K562 (cell line): ENCODE measurements around the gene BAIAP2. TPM values are rescaled to one million over a fixed set of nuclear protein-coding genes. Genes with fewer than 3 reads are reported as not detected.

Source experiments
- ATAC-seq: fragments of 200-7000 bp; cut with Tn5 transposase; 3 replicates; pipeline ENCODE4 v1.9.1; 2020; ENCODE audit warnings: moderate library complexity
- BruUV-seq: library from RNA; stranded (reverse); fragments of 400-500 nt; replicated peaks from 2 replicates; lab custom pipeline; 2021; lab: Mats Ljungman, UMichigan
- CTCF ChIA-PET: fragments of 300-600 bp; formaldehyde crosslinking; extraction: SDS; loops from one replicate; lab custom pipeline; 2021; ENCODE audit warnings: low intra/inter-chr PET ratio; lab: Yijun Ruan, JAX
- POLR2A ChIA-PET: fragments of 300-600, 350-650 bp; sonication (Branson Sonifier 250); formaldehyde crosslinking; extraction: SDS; loops from one replicate; lab custom pipeline; 2021; ENCODE audit warnings: antibody characterized with exemption, inconsistent platforms; lab: Yijun Ruan, JAX
- DNase-seq, 4 experiments: peaks; one replicate each; pipeline versions ENCODE4 v3.0.0 to v3.0.0-alpha.2; 2011 to 2018; ENCODE audit warnings: low spot score in 3 of 4, mixed read lengths in 3 of 4; ENCODE audit errors: extremely low read depth in 1 of 4
- FAIRE-seq: peaks from 2 replicates; lab custom pipeline; 2011; peaks lifted over from hg19 to GRCh38; lab: Jason Lieb, UNC
- H2AFZ ChIP-seq: 2 replicates; pipeline ENCODE4 v1.6.0; 2011; ENCODE audit warnings: low read depth, low read length, control low read depth, inconsistent platforms
- H3K27ac ChIP-seq: fragments of 200-600 bp; 3 replicates; pipeline ENCODE4 v1.8.0; 2011; ENCODE audit warnings: low read depth, mild to moderate bottlenecking, control low read depth, inconsistent platforms, low read length, moderate library complexity, mixed read lengths; ENCODE audit errors: extremely low read depth
- H3K27me3 ChIP-seq, 2 experiments: fragments of 300-600 bp in 1 of 2; 2 replicates in 1 of 2; 3 replicates in 1 of 2; pipeline versions ENCODE4 v1.6.0 to v1.8.0; 2011; ENCODE audit warnings: inconsistent platforms in 2 of 2, low read length in 2 of 2, mild to moderate bottlenecking in 1 of 2, mixed read lengths in 1 of 2, moderate library complexity in 1 of 2; ENCODE audit not compliant: control insufficient read depth in 2 of 2, insufficient read depth in 2 of 2
- H3K36me3 ChIP-seq: fragments of 300-600 bp; 3 replicates; pipeline ENCODE4 v1.8.0; 2011; ENCODE audit warnings: mild to moderate bottlenecking, low read length, inconsistent platforms; ENCODE audit not compliant: control insufficient read depth, insufficient read depth
- H3K4me1 ChIP-seq, 2 experiments: fragments of 200-600 bp in 1 of 2; replicated peaks in 1 of 2; 2 replicates in 1 of 2; 3 replicates in 1 of 2; pipeline versions ENCODE4 v1.5.1 to v1.8.0; 2011; ENCODE audit warnings: inconsistent platforms in 2 of 2, low read length in 2 of 2, mild to moderate bottlenecking in 1 of 2, mixed read lengths in 1 of 2, moderate library complexity in 1 of 2; ENCODE audit not compliant: control insufficient read depth in 2 of 2, insufficient read depth in 2 of 2
- H3K4me2 ChIP-seq: 2 replicates; pipeline ENCODE4 v1.6.1; 2011; ENCODE audit warnings: low read length, control low read depth, inconsistent platforms, mixed read lengths; ENCODE audit not compliant: insufficient read depth
- H3K4me3 ChIP-seq: fragments of 200-600 bp; sonication (generic), shearing (Covaris generic); 2 replicates; pipeline ENCODE4 v1.5.1; 2016; ENCODE audit warnings: control low read depth, inconsistent platforms
- H3K79me2 ChIP-seq: fragments of 200-600 bp; 3 replicates; pipeline ENCODE4 v1.8.0; 2011; ENCODE audit warnings: low read length, inconsistent platforms; ENCODE audit not compliant: control insufficient read depth, insufficient read depth
- H3K9ac ChIP-seq, 2 experiments: 2 replicates each; pipeline versions ENCODE4 v1.6.0 to v1.6.1; 2011; ENCODE audit warnings: low read depth in 2 of 2, low read length in 2 of 2, control low read depth in 1 of 2, inconsistent platforms in 1 of 2, mild to moderate bottlenecking in 1 of 2, mixed read lengths in 1 of 2; ENCODE audit not compliant: insufficient read depth in 1 of 2
- H3K9me1 ChIP-seq: one replicate; pipeline ENCODE4 v1.6.0; 2011; ENCODE audit warnings: inconsistent platforms, mild to moderate bottlenecking, low read length, moderate library complexity; ENCODE audit not compliant: control insufficient read depth, insufficient read depth
- H3K9me3 ChIP-seq: replicated peaks from 2 replicates; pipeline ENCODE4 v1.5.1; 2011; ENCODE audit warnings: low read depth, low read length, inconsistent platforms; ENCODE audit not compliant: control insufficient read depth, insufficient read depth
- H4K20me1 ChIP-seq: replicated peaks from 2 replicates; pipeline ENCODE4 v1.6.1; 2011; ENCODE audit warnings: low read length, inconsistent platforms, mixed read lengths; ENCODE audit not compliant: control insufficient read depth, insufficient read depth
- ATF2 ChIP-seq: sonication (generic); formaldehyde crosslinking; IDR thresholded peaks from 2 replicates; pipeline ENCODE4 v1.8.1; 2022; ENCODE audit warnings: missing genetic modification reagents
- CBFA2T3 ChIP-seq: fragments of 450-650 bp; IDR thresholded peaks from 2 replicates; pipeline ENCODE4 v1.6.1; 2017
- NRF1 ChIP-seq, 2 experiments: fragments of 450-650 bp; IDR thresholded peaks in 1 of 2; conservative IDR thresholded peaks in 1 of 2; 2 replicates each; pipeline ENCODE4 v1.6.1; 2014; ENCODE audit warnings: mild to moderate bottlenecking in 2 of 2
- PHB ChIP-seq: fragments of 250-450 bp; sonication (Bioruptor Pico); IDR thresholded peaks from 2 replicates; pipeline ENCODE4 v1.5.0; 2021
- RB1 ChIP-seq: fragments of 450-650 bp; IDR thresholded peaks from 2 replicates; pipeline ENCODE4 v1.6.1; 2017; ENCODE audit warnings: low read depth, mild to moderate bottlenecking
- TAF1 ChIP-seq: IDR thresholded peaks from 2 replicates; pipeline ENCODE4 v1.6.1; 2011; ENCODE audit warnings: mild to moderate bottlenecking, low read length, moderate library complexity; ENCODE audit not compliant: insufficient read depth, control insufficient read depth, severe bottlenecking; ENCODE audit errors: extremely low read depth
- ZBTB33 ChIP-seq: sonication (generic); formaldehyde crosslinking; IDR thresholded peaks from 2 replicates; pipeline ENCODE4 v1.8.1; 2023; ENCODE audit warnings: mild to moderate bottlenecking, missing genetic modification reagents
- ZBTB43 ChIP-seq: sonication (generic); formaldehyde crosslinking; IDR thresholded peaks from 2 replicates; pipeline ENCODE4 v1.8.0; 2023; ENCODE audit warnings: mild to moderate bottlenecking, missing genetic modification reagents
- ZNF584 ChIP-seq: fragments of 200-800 bp; sonication (Bioruptor generic); IDR thresholded peaks from 2 replicates; pipeline ENCODE4 v1.6.1; 2016; ENCODE audit warnings: low read depth, mild to moderate bottlenecking, missing genetic modification characterization, missing compliant biosample characterization
- ZNF589 ChIP-seq: fragments of 200-800 bp; sonication (Bioruptor generic); IDR thresholded peaks from 2 replicates; pipeline ENCODE4 v1.6.1; 2016; ENCODE audit warnings: low read depth, missing genetic modification characterization, missing compliant biosample characterization
- ZNF644 ChIP-seq: fragments of 200-800 bp; sonication (Bioruptor generic); IDR thresholded peaks from 2 replicates; pipeline ENCODE4 v1.6.1; 2016; ENCODE audit warnings: low read depth, missing genetic modification characterization, missing compliant biosample characterization
- ZNF717 ChIP-seq: fragments of 250-450 bp; sonication (Bioruptor Pico); IDR thresholded peaks from 2 replicates; pipeline ENCODE4 v1.5.0; 2021
- ZNF778 ChIP-seq: fragments of 450-650 bp; formaldehyde crosslinking; IDR thresholded peaks from 2 replicates; pipeline ENCODE4 v1.4.0; 2020; ENCODE audit warnings: mild to moderate bottlenecking, moderate library complexity
- WGBS: fragments of 100-300 bp; shearing (Covaris generic); methylation state at CpG from one replicate; pipeline ENCODE4 v1.1.6; 2016; ENCODE audit warnings: low coverage, mixed read lengths; ENCODE audit not compliant: insufficient coverage; ENCODE audit errors: missing lambda C conversion rate; 5-methylcytosine and 5-hydroxymethylcytosine counted together
- in situ Hi-C: fragments of 300-500 bp; cut with MboI; formaldehyde crosslinking; loops from 4 replicates; pipeline ENCODE4 v1.15.0; 2018; ENCODE audit warnings: inconsistent platforms, mixed read lengths
- intact Hi-C: fragments of 100-400 bp; cut with micrococcal nuclease; formaldehyde crosslinking; loops from 2 replicates; pipeline ENCODE4 v1.14.2; 2022
- polyA plus RNA-seq, 8 experiments: library from polyadenylated mRNA; depleted of rRNA in 4 of 8; stranded (reverse) in 5 of 8; unstranded in 3 of 8; fragments of >200 nt; fragmentation: Nextera tagmentation in 2 of 8; fragmentation: Illumina TruSeq in 1 of 8; extraction: Ambion mirVana in 2 of 8; extraction: Trizol in 1 of 8; gene quantifications; 2 replicates each; pipeline versions ENCODE4 v1.2.1 to v1.2.3, GENCODE V29; 2011 to 2014; ENCODE audit warnings: inconsistent platforms in 1 of 8, missing spikeins in 1 of 8
- total RNA-seq, 7 experiments: library from RNA; depleted of rRNA in 6 of 7; stranded (reverse); fragments of >200 nt in 6 of 7; fragmentation: Illumina TruSeq in 2 of 7; extraction: Trizol in 2 of 7; gene quantifications; 2 replicates each; pipeline versions ENCODE4 v1.2.1 to v1.2.3, GENCODE V29; 2011 to 2021; ENCODE audit warnings: low replicate concordance in 1 of 7
- TF ChIP-seq, protein P1 (sequence below): fragments of 250-450 bp; sonication (Bioruptor Pico); IDR thresholded peaks from 2 replicates; pipeline ENCODE4 v1.5.0; 2020; ENCODE audit warnings: mild to moderate bottlenecking

BAIAP2 gene
- total and polyA plus RNA-seq, 9 of the 15 experiments (the other 6 are each of a cell fraction or from before 2014, with no cell fraction given) = 2.3 to 51.6 (median 18.4) TPM

DNA sequence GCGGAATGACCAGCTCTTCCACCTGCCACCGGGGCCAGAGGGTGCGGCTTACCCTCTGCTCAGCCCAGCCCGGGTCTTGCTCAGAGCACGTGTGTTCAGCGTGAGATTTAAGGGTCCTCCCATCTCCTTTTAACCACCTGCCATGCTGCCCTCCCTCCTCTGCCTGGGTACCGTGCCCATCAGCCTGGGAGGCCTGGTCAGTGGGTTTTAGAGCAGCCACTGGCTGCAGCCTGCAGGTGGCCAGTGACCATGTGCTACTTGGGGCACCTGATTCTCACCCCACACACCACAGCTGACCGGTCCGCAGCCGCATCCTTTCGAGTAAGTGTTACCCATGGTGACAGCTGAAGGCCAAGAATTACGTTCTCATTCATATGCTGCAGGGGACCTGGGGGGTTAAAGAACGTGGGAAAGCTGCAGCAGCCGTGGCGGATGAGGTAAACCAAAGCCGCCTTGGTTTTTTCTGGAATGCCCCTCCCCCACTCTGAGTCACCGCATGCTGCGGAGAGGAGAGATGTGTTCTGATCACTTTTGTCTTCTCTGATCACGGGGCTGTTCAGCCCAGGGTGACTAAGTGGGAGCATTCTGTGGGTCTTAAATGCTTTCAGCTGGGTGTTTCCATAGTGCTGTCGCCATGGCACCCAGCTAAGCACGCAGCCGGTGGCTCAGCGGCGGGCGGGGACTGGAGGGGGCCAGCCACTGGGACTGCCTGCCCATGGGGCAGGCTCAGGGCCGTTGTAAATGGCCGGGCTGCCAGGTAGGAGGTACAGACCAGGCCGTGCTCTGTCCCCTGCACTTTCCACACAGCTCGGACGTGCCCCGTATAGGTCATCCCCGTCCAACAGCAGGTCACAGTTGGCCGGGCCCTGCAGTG, 59.8 kb downstream of the BAIAP2 start:
- Histone ChIP-seq H3K4me2 (peak overlapping the region; percentile 45), H3K9me3 (no peaks in the 10 kb centered on the region), H3K4me1 (peaks cover 64 to 100% of the 10 kb centered on the region in 2 experiments), H4K20me1 (0 out of 2 replicates have a peak, but pooled peaks cover 7% of the 10 kb centered on the region), H3K27ac (peak overlapping the region; percentile 74; the same call in 2 of the 3 replicates), H3K79me2 (no peaks in the 10 kb centered on the region), H3K9me1 (peaks cover 5% of the 10 kb centered on the region), H3K4me3 (no peak overlapping the region), H3K27me3 (no peaks in the 10 kb centered on the region), H3K9ac (peak overlapping the region; percentile 34 to 94; a peak in 3 of 4 replicates), H3K36me3 (peaks cover 29% of the 10 kb centered on the region; the same call in 2 of the 3 replicates), H2AFZ (peak overlapping the region; percentile 43; the same call in 1 of the 2 replicates)
- DNase-seq (peak; percentile 77 to 94 (median 82)), ATAC-seq (peak; percentile 76), FAIRE-seq (peak; percentile 99)
- BruUV-seq = no TSS peak
- WGBS = 20% methylated on average over 33 of the region's 33 CpGs
- in situ Hi-C loops (loop anchor here (5.0 kb wide), 1 partner anchor 107 kb away; no protein-coding TSS in a partner anchor), intact Hi-C loops (loop anchor here (5.0 kb wide), 2 partner anchors 52 to 77 kb away; no protein-coding TSS in a partner anchor)
- ChIA-PET CTCF (interaction anchor here (0.6 kb wide), 1 partner anchor 14 kb away, joined by 4 read pairs; no protein-coding TSS in a partner anchor), POLR2A (interaction anchor here (0.7 to 1.3 kb wide), 8 partner anchors 11 to 448 kb away, joined by 3 to 5 read pairs (median 3); no protein-coding TSS in a partner anchor)
- TF ChIP-seq ZNF589 (peak; percentile 37; the same call in 1 of the 2 replicates), PHB (CRISPR knock-in tag) (no peak), TAF1 (no peak), RB1 (no peak), ATF2 (CRISPR knock-in tag) (peak; percentile 69; the same call in 1 of the 2 replicates), NRF1 (conservative IDR thresholded peaks at IDR 0.05 in 1 of 2, IDR thresholded peaks at IDR 0.05 in 1 of 2) (peak; percentile 19 to 54; a peak in 3 of 4 replicates), ZBTB43 (CRISPR knock-in tag) (no peak), ZNF644 (tag) (0 out of 2 replicates have a peak, but pooled peaks have one; percentile 59), ZNF584 (no peak), ZNF778 (CRISPR knock-in tag) (no peak), ZNF717 (CRISPR knock-in tag) (no peak), CBFA2T3 (peak; percentile 76), ZBTB33 (CRISPR knock-in tag) (no peak)
- TF ChIP-seq, protein P1, sequence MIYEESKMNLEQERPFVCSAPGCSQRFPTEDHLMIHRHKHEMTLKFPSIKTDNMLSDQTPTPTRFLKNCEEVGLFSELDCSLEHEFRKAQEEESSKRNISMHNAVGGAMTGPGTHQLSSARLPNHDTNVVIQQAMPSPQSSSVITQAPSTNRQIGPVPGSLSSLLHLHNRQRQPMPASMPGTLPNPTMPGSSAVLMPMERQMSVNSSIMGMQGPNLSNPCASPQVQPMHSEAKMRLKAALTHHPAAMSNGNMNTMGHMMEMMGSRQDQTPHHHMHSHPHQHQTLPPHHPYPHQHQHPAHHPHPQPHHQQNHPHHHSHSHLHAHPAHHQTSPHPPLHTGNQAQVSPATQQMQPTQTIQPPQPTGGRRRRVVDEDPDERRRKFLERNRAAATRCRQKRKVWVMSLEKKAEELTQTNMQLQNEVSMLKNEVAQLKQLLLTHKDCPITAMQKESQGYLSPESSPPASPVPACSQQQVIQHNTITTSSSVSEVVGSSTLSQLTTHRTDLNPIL (CRISPR knock-in tag) = no peak
